Hepatocyte (in vitro differentiated cells): Measurements from ENCODE around the gene MACROD2. TPM values are rescaled to one million over a fixed set of nuclear protein-coding genes. Genes with fewer than 3 reads are reported as not detected.

Experiments
- DNase-seq: peaks from one replicate; pipeline ENCODE4 v3.0.0-alpha.2; 2016; ENCODE audit warnings: low spot score
- H2AFZ ChIP-seq: fragments of 200-600 bp; sonication (generic); 2 replicates; pipeline ENCODE4 v1.6.0; 2016; ENCODE audit warnings: antibody characterized with exemption, mild to moderate bottlenecking
- H3K27ac ChIP-seq: fragments of 200-600 bp; sonication (generic); 2 replicates; pipeline ENCODE4 v1.5.1; 2016; ENCODE audit warnings: mild to moderate bottlenecking
- H3K27me3 ChIP-seq: fragments of 200-600 bp; sonication (generic); 2 replicates; pipeline ENCODE4 v1.6.1; 2016
- H3K36me3 ChIP-seq: fragments of 200-600 bp; sonication (generic); replicated peaks from 2 replicates; pipeline ENCODE4 v1.5.1; 2016; ENCODE audit warnings: low read depth; ENCODE audit not compliant: insufficient read depth
- H3K4me1 ChIP-seq: fragments of 200-600 bp; sonication (generic); 2 replicates; pipeline ENCODE4 v1.5.1; 2016; ENCODE audit warnings: mild to moderate bottlenecking, moderate library complexity; ENCODE audit not compliant: insufficient read depth
- H3K4me2 ChIP-seq: fragments of 200-600 bp; sonication (generic); 2 replicates; pipeline ENCODE4 v1.6.0; 2016
- H3K4me3 ChIP-seq: fragments of 200-600 bp; sonication (generic); 2 replicates; pipeline ENCODE4 v1.5.1; 2016; ENCODE audit warnings: mild to moderate bottlenecking
- H3K79me2 ChIP-seq: fragments of 200-600 bp; sonication (generic); 2 replicates; pipeline ENCODE4 v1.6.0; 2017; ENCODE audit warnings: mild to moderate bottlenecking
- H3K9me2 ChIP-seq: fragments of 200-600 bp; sonication (generic); replicated peaks from 2 replicates; pipeline ENCODE4 v1.6.0; 2017; ENCODE audit warnings: mild to moderate bottlenecking; ENCODE audit not compliant: insufficient read depth
- H3K9me3 ChIP-seq: fragments of 200-600 bp; sonication (generic); 2 replicates; pipeline ENCODE4 v1.5.1; 2016; ENCODE audit warnings: low read depth, mild to moderate bottlenecking
- H4K20me1 ChIP-seq: fragments of 200-600 bp; sonication (generic); 2 replicates; pipeline ENCODE4 v1.6.0; 2016; ENCODE audit warnings: mild to moderate bottlenecking; ENCODE audit not compliant: insufficient read depth, poor library complexity, severe bottlenecking
- CTCF ChIP-seq: fragments of 200-600 bp; sonication (generic); IDR thresholded peaks from 2 replicates; pipeline ENCODE4 v1.5.1; 2016; ENCODE audit warnings: antibody characterized with exemption, mild to moderate bottlenecking; ENCODE audit not compliant: poor library complexity
- EZH2 ChIP-seq: fragments of 200-600 bp; sonication (generic); IDR thresholded peaks from 2 replicates; pipeline ENCODE4 v1.6.1; 2016; ENCODE audit warnings: antibody characterized with exemption, mild to moderate bottlenecking, borderline replicate concordance
- EZH2phosphoT487 ChIP-seq: fragments of 200-600 bp; sonication (generic); IDR thresholded peaks from one replicate; pipeline ENCODE4 v1.6.1; 2018; ENCODE audit warnings: antibody characterized with exemption, mild to moderate bottlenecking, low read depth, moderate library complexity; ENCODE audit not compliant: unreplicated experiment, severe bottlenecking
- WGBS: methylation state at CpG from one replicate; pipeline ENCODE4 v1.1.6; 2016; ENCODE audit warnings: low lambda C conversion rate; ENCODE audit errors: missing lambda C conversion rate; 5-methylcytosine and 5-hydroxymethylcytosine counted together
- polyA plus RNA-seq: library from polyadenylated mRNA; unstranded; fragments of >200 nt; fragmentation: Nextera tagmentation; extraction: Ambion mirVana; gene quantifications from 2 replicates; pipeline ENCODE4 v1.2.1, GENCODE V29; 2016
- total RNA-seq: library from RNA; depleted of rRNA; stranded (reverse); fragments of >200 nt; gene quantifications from 2 replicates; pipeline ENCODE4 v1.2.3, GENCODE V29; 2014

The MACROD2 gene
- total and polyA plus RNA-seq, 2 experiments from 2014 or later = 2.4 to 3.1 TPM

GRCh38 chr20:14616003-14616402 lies 620.7 kb downstream of the MACROD2 start:
- 96% methylated on average over 3 of the region's 3 CpGs for WGBS
- TF ChIP-seq EZH2 = no peak
- TF ChIP-seq EZH2phosphoT487 = no peak
- no peak for TF ChIP-seq CTCF
- H3K4me2 ChIP-seq = no peak overlapping the region

DNA sequence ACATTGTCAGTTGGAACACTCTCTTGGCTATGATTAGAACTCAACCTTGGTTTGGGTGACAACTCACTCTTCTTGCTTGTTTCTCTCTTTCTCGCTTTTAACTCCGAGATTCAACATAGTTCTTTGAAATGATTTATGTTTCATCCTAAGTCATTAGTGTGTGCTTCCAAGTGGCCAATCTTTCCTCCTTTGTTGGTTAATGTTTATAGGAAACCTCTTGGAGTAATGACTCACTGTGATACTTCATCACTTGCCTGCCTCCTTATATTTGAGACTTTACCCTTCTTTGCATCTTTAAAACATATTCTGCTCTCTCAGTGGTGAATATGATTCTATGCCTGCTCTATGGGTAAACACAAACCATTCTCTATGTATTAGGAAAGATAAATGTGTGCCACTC lies 621.8 kb downstream of the MACROD2 start:
- Histone ChIP-seq H3K27ac (peak overlapping the region; percentile 45), H3K9me2 (no peaks in the 10 kb centered on the region), H2AFZ (no peak overlapping the region), H3K4me2 (peak overlapping the region; percentile 16), H3K27me3 (no peaks in the 10 kb centered on the region), H3K9me3 (no peaks in the 10 kb centered on the region), H3K79me2 (no peaks in the 10 kb centered on the region), H4K20me1 (no peaks in the 10 kb centered on the region), H3K4me3 (no peak overlapping the region), H3K4me1 (no peaks in the 10 kb centered on the region), H3K36me3 (no peaks in the 10 kb centered on the region)
- no peak for TF ChIP-seq EZH2
- no peak for TF ChIP-seq EZH2phosphoT487
- TF ChIP-seq CTCF = no peak
- peak; percentile 22 for DNase-seq
- WGBS = 57% methylated on average over 2 of the region's 2 CpGs

More at GRCh38 chr20:14616003-14616402, 620.7 kb downstream of the MACROD2 start:
- Histone ChIP-seq H2AFZ (no peak overlapping the region), H3K36me3 (no peaks in the 10 kb centered on the region), H4K20me1 (no peaks in the 10 kb centered on the region), H3K27ac (no peak overlapping the region), H3K27me3 (no peaks in the 10 kb centered on the region), H3K4me1 (peaks cover 6% of the 10 kb centered on the region), H3K4me3 (no peak overlapping the region), H3K79me2 (no peaks in the 10 kb centered on the region), H3K9me3 (no peaks in the 10 kb centered on the region), H3K9me2 (no peaks in the 10 kb centered on the region)
- no peak for DNase-seq

DNA sequence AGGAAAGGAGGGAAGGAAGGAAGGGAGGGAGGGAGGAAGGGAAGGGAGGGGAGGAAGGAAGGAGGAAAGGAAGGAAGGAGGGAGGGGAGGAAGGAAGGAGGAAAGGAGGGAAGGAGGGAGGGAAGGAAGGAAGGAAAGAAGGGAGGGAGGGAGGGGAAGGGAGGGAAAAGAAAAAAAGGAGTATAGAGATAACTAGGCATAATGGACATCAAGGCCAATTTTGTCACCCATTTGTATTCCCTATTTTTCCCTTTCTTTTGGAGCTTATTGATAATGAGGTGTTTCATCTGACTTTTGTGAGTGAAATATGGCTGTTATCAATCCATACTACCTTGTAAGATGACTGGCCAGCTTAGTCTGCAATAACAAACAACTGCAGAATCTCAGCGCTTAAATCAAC lies 624.1 kb downstream of the MACROD2 start:
- H3K27me3 ChIP-seq = no peaks in the 10 kb centered on the region
- H3K79me2 ChIP-seq = no peaks in the 10 kb centered on the region
- DNase-seq = no peak
- no peak overlapping the region for H2AFZ ChIP-seq
- no peak overlapping the region for H3K4me3 ChIP-seq
- H3K27ac ChIP-seq = no peak overlapping the region
- H3K4me1 ChIP-seq = no peaks in the 10 kb centered on the region
- H3K9me3 ChIP-seq = no peaks in the 10 kb centered on the region
- no peaks in the 10 kb centered on the region for H4K20me1 ChIP-seq
- H3K4me2 ChIP-seq = no peak overlapping the region
- H3K9me2 ChIP-seq = no peaks in the 10 kb centered on the region
- TF ChIP-seq CTCF (no peak), EZH2phosphoT487 (no peak), EZH2 (no peak)
- H3K36me3 ChIP-seq = no peaks in the 10 kb centered on the region
- 76% methylated on average over 1 of the region's 1 CpG for whole genome bisulfite sequencing

DNA sequence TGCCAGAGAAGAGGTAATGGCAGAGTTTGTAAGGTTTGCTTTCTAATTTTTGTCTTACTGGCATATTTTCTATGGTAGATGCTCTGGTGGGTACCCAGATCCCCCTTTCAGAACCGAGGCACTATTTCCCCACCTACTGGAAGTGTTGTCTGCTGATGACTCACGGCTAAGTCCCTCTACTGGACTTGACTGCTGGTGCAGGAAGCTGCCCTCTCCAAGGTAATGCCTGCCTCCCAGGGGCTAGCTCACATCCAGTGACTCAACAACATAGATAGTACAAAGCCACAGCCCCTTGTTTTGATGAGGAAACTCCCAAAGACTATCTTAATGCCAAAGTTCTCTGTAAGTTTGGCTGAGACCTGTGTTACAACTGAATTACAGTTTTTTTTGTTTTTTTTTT lies 627.5 kb downstream of the MACROD2 start:
- no peaks in the 10 kb centered on the region for H4K20me1 ChIP-seq
- no peaks in the 10 kb centered on the region for H3K9me3 ChIP-seq
- TF ChIP-seq EZH2phosphoT487 (no peak), EZH2 (no peak), CTCF (peak; percentile 30)
- WGBS = 38% methylated on average over 2 of the region's 2 CpGs
- no peak overlapping the region for H3K27ac ChIP-seq
- H3K27me3 ChIP-seq = no peaks in the 10 kb centered on the region
- H3K9me2 ChIP-seq = no peaks in the 10 kb centered on the region
- H3K36me3 ChIP-seq = no peaks in the 10 kb centered on the region
- no peak overlapping the region for H3K4me3 ChIP-seq
- H3K4me1 ChIP-seq = no peaks in the 10 kb centered on the region
- peak; percentile 69 for DNase-seq
- no peak overlapping the region for H3K4me2 ChIP-seq
- no peaks in the 10 kb centered on the region for H3K79me2 ChIP-seq
- no peak overlapping the region for H2AFZ ChIP-seq
